ENCODE measurements around the gene EDIL3. TPM values are rescaled to one million over a fixed set of nuclear protein-coding genes. Genes with fewer than 3 reads are reported as not detected.

Gene EDIL3
- polyA plus RNA-seq, 1 donor (not counting 4 experiments of a cell fraction or from before 2014, with no cell fraction given), result 0.34 TPM

GRCh38 chr5:84362061-84362720, 22.5 kb downstream of the EDIL3 start:
- dilution Hi-C loops (cut with MboI; ENCODE audit: extremely low pct_ligation_motif_present, low sequenced_read_pairs), result no loop called here
- Histone ChIP-seq H3K36me3 (ENCODE audit: control insufficient read depth in 2 of 2, extremely low read depth in 1 of 2, insufficient read depth in 2 of 2, low read length in 2 of 2) (no peaks in the 10 kb centered on the region), H2AFZ (ENCODE audit: control insufficient read depth, low read length) (no peak overlapping the region), H4K20me1 (ENCODE audit: control insufficient read depth, extremely low read depth, insufficient read depth, low read length) (no peaks in the 10 kb centered on the region), H3K27me3 (ENCODE audit: control insufficient read depth, extremely low read depth, insufficient read depth, low read length) (no peaks in the 10 kb centered on the region), H3K27ac (ENCODE audit: control insufficient read depth, insufficient read depth, low read length) (no peak overlapping the region), H3K9ac (ENCODE audit: control insufficient read depth, extremely low read depth, insufficient read depth, low read length) (no peak overlapping the region), H3K79me2 (ENCODE audit: control insufficient read depth, insufficient read depth, low read length) (no peaks in the 10 kb centered on the region), H3K9me3 (ENCODE audit: control insufficient read depth, low read depth, low read length) (no peaks in the 10 kb centered on the region), H3K4me2 (ENCODE audit: control insufficient read depth, extremely low read depth, insufficient read depth, low read depth, low read length) (no peak overlapping the region), H3K4me1 (ENCODE audit: control insufficient read depth, extremely low read depth, insufficient read depth, low read length) (peaks cover 3% of the 10 kb centered on the region), H3K4me3 (ENCODE audit: control insufficient read depth in 2 of 3, extremely low read depth in 1 of 3, insufficient read depth in 2 of 3, low read depth in 1 of 3, low read length in 3 of 3) (no peak overlapping the region), H3K9me1 (ENCODE audit: control insufficient read depth, extremely low read depth, insufficient read depth, low read length) (no peaks in the 10 kb centered on the region)
- DNase-seq (ENCODE audit: low read depth, low spot score) (no peak), FAIRE-seq (peak; percentile 49)
- TF ChIP-seq EZH2 (IDR thresholded peaks at IDR 0.05; ENCODE audit: low read length) (no peak), CTCF (optimal IDR thresholded peaks at IDR 0.05 in 1 of 3, IDR thresholded peaks at IDR 0.05 in 1 of 3, conservative IDR thresholded peaks at IDR 0.05 in 1 of 3; ENCODE audit: extremely low read depth in 1 of 3, insufficient read depth in 2 of 3, low read length in 3 of 3) (no peak)

- no peak overlapping the region for H3K4me3 ChIP-seq (ENCODE audit: control insufficient read depth in 2 of 3, extremely low read depth in 1 of 3, insufficient read depth in 2 of 3, low read depth in 1 of 3, low read length in 3 of 3)
- H3K27ac ChIP-seq (ENCODE audit: control insufficient read depth, insufficient read depth, low read length), result no peak overlapping the region
- dilution Hi-C loops (cut with MboI; ENCODE audit: extremely low pct_ligation_motif_present, low sequenced_read_pairs), result no loop called here
- no peak overlapping the region for H3K4me2 ChIP-seq (ENCODE audit: control insufficient read depth, extremely low read depth, insufficient read depth, low read depth, low read length)
- H3K36me3 ChIP-seq (ENCODE audit: control insufficient read depth in 2 of 2, extremely low read depth in 1 of 2, insufficient read depth in 2 of 2, low read length in 2 of 2), result no peaks in the 10 kb centered on the region
- DNase-seq (ENCODE audit: low read depth, low spot score) (no peak), FAIRE-seq (no peak)
- H3K4me1 ChIP-seq (ENCODE audit: control insufficient read depth, extremely low read depth, insufficient read depth, low read length), result peaks cover 3% of the 10 kb centered on the region
- H3K27me3 ChIP-seq (ENCODE audit: control insufficient read depth, extremely low read depth, insufficient read depth, low read length), result no peaks in the 10 kb centered on the region
- no peaks in the 10 kb centered on the region for H3K9me1 ChIP-seq (ENCODE audit: control insufficient read depth, extremely low read depth, insufficient read depth, low read length)
- TF ChIP-seq EZH2 (IDR thresholded peaks at IDR 0.05; ENCODE audit: low read length), result no peak
- TF ChIP-seq CTCF (optimal IDR thresholded peaks at IDR 0.05 in 1 of 3, IDR thresholded peaks at IDR 0.05 in 1 of 3, conservative IDR thresholded peaks at IDR 0.05 in 1 of 3; ENCODE audit: extremely low read depth in 1 of 3, insufficient read depth in 2 of 3, low read length in 3 of 3), result no peak
- H4K20me1 ChIP-seq (ENCODE audit: control insufficient read depth, extremely low read depth, insufficient read depth, low read length), result no peaks in the 10 kb centered on the region
- H2AFZ ChIP-seq (ENCODE audit: control insufficient read depth, low read length), result no peak overlapping the region
- H3K9ac ChIP-seq (ENCODE audit: control insufficient read depth, extremely low read depth, insufficient read depth, low read length), result no peak overlapping the region
- H3K79me2 ChIP-seq (ENCODE audit: control insufficient read depth, insufficient read depth, low read length), result no peaks in the 10 kb centered on the region
- no peaks in the 10 kb centered on the region for H3K9me3 ChIP-seq (ENCODE audit: control insufficient read depth, low read depth, low read length)
Observed at GRCh38 chr5:84361572-84361971, 23.1 kb downstream of the EDIL3 start.

Data from keratinocyte (primary cell).